GM18951 (cell line): ENCODE data around the gene CD40.
"Not testable (repeated sequence)": the region's sequence is repeated elsewhere in the genome, so short reads cannot be mapped to it uniquely, and the experiment has no call there.

Experiments used
- POLR2A ChIP-seq: IDR thresholded peaks from 4 replicates; pipeline ENCODE4 v1.6.1; 2011; ENCODE audit warnings: mild to moderate bottlenecking; ENCODE audit not compliant: insufficient read length, insufficient read depth; ENCODE audit errors: extremely low read depth
- in situ Hi-C: fragments of 300-500 bp; cut with MboI; formaldehyde crosslinking; loops from one replicate; pipeline ENCODE4 v1.12.0; 2022; ENCODE audit warnings: low sequenced_read_pairs, mixed read lengths, inconsistent platforms; ENCODE audit not compliant: unreplicated experiment

The CD40 gene

GRCh38 chr20:46088409-46089166 is 29.5 kb upstream of the CD40 start:
- in situ Hi-C loops: no loop called here
- TF ChIP-seq POLR2A: no peak

- in situ Hi-C loops: no loop called here
- no peak for TF ChIP-seq POLR2A
Measured at GRCh38 chr20:46089167-46089416, 29.0 kb upstream of the CD40 start.

DNA sequence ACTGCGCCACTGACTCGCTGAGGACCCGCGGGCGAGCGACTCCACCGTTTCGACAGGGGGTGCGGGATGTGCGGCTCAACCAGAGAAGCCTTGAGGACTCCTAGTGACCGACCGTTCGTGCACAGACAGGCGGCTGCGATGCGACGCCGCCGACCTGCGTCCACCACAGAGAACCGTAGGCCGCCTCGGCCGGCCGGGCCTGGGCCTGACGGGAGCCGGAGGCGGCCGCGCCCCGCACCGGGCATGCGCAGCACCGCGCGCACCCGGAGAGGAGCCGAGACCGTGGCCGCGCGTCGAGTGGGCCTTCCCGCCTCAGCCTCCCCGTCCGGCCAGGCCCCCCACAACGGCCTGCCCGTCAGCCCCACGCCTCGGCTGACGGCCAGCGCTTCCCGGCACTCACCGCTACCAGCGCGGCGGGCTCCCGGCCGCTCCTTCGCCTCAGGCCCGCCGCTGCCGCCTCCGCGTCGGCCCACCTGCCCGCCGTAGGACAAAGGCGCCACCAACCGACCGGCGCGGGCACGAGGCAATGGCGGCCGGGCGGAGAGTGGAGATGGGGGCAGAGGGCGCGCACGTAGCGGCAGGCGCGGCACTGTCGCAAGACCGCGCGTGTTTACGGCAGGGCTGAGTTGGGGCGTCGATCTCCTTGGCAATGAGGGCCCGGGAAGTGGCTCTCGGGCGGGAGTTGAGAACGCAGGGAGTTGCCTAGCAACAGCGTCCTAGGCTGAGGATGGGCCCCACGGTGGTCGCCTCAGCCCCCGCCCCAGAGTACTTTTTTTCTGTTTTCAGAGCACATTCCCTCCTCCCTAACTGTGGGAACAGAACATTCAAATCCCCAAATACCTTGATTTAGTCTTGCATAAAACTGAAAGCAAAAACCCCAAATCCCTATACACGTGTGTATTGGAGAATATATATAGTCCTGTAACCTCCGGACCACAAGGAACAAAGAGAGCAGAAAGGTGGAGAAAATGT is 28.4 kb upstream of the CD40 start, which contains the start of gene NCOA5:
TSS of gene NCOA5 (minus strand) at position 546 of the 972 bp plus-strand sequence. CDS start 10,538 bp downstream, outside the sequence.
- TF ChIP-seq POLR2A: peak; percentile 98
- in situ Hi-C loops: no loop called here

DNA sequence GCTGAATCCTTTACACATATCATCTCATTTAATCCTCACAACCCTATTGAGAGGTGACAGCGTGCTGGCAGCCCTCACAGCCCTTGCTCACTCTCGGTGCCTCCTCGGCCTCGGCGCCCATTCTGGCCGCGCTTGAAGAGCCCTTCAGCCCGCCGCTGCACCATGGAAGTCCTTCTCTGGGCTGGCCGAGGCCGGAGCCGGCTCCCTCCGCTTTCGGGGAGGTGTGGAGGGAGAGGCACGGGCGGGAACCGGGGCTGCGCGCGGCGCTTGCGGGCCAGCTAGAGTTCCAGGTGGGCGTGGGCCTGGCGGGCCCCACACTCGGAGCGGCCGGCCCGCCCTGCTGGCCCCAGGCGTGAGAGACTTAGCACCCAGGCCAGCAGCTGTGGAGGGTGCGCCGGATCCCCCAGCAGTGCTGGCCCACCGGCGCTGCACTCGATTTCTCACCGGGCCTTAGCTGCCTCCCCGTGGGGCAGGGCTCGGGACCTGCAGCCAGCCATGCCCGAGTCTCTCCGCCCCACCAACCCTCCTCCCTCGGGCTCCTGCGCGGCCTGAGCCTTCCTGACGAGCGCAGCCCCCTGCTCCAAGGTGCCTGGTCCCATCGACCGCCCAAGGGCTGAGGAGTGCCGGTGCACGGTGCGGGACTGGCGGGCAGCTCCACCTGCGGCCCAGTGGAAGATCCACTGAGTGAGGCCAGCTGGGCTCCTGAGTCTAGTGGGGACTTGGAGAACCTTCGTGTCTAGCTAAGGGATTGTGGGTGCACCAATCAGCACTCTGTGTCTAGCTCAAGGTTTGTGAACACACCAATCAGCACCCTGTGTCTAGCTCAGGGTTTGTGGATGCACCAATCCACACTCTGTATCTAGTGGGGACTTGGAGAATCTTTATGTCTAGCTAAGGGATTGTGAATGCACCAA is 26.2 kb upstream of the CD40 start:
- in situ Hi-C loops: not testable (repeated sequence)

DNA sequence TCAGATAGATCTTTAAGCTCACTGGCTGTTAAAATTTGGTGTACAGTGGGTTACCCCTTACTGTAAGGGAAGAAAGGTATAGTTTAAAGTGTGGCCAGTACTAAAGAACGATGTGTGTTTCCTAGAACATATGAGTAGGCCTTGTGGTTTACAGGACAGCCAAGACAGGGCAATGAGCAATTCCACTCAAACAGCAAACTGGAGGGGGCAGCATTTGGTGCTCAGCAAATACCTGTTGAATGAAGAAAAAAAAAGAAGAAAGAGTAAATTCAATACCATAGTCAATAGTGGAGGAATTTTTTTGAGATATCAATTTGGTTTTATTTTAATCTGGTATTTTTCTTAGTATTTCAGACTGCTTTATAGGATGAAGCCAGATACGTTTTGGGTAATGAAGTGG is 24.6 kb upstream of the CD40 start:
- TF ChIP-seq POLR2A: no peak
- in situ Hi-C loops: no loop called here

GRCh38 chr20:46099491-46100287 is 18.4 kb upstream of the CD40 start:
- no peak for TF ChIP-seq POLR2A
- in situ Hi-C loops: no loop called here

DNA sequence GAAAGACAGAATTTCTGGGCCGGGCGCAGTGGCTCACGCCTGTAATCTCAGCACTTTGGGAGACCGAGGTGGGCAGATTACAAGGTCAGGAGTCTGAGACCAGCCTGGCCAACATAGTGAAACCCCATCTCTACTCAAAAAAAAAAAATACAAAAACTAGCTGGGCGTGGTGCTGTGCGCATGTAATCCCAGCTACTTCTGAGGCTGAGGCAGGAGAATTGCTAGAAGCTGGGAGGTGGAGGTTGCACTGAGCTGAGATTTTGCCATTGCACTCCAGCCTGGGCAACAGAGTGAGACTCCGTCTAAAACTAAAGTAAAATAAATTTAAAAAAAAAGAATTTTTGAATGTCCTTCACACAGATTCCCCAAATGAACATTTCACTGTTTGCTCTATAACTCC is 17.7 kb upstream of the CD40 start:
- in situ Hi-C loops: not testable (repeated sequence)

DNA sequence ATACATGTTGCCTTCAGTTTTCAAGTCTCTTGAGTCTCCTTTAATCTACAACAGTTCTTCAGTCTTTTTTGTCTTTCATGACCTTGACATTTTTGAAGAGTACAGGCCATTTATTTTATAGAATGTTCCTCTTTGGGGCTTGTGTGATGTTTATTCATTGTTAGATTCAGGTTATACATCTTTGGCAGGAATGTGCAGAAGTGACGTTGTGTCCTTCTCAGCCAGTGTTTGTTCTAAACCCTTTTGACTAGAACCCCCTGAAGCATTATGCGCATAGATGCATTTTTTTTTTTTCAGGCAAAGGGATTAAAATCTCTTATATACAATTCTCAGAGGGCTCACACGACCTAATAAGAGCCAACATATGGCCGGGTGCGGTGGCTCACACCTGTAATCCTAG is 17.1 kb upstream of the CD40 start:
- in situ Hi-C loops: no loop called here
- no peak for TF ChIP-seq POLR2A

DNA sequence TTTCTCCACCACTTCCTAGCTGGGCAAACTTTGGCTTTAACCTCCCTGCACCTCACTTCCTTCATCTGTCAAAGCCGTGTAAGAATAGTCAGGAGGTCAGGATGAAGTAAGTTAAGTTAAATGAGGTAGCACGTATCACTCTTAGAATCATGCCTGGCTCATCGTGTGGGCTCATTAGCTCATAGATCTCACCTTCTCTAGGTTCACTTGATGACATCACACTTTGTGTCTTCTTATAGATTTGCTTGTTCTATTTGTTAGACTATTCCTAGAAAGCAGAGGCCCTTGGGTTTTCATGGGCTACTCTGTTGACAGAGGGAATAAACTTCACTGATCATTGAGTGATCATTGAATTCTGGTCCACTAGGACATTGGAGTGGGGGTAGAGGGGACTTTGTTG is 16.2 kb upstream of the CD40 start:
- in situ Hi-C loops: no loop called here
- TF ChIP-seq POLR2A: no peak

DNA sequence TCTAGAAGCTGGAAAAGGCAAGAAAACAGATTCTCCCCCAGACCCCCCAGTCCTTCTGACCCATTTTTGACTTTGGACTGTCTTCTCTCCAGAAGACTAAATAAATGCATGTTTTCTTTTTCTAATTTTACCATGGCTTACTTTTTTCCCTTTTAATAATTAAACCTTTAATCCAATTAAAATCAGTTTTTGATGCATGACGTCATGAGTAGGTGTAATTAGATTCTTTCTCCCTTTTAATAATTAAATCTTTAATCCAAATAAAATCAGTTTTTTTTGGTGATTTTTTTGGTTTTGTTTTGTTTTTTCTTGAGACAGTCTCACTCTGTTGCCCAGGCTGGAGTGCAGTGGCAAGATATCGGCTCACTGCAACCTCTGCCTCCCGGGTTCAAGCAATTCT is 15.2 kb upstream of the CD40 start:
- in situ Hi-C loops: no loop called here
- no peak for TF ChIP-seq POLR2A

DNA sequence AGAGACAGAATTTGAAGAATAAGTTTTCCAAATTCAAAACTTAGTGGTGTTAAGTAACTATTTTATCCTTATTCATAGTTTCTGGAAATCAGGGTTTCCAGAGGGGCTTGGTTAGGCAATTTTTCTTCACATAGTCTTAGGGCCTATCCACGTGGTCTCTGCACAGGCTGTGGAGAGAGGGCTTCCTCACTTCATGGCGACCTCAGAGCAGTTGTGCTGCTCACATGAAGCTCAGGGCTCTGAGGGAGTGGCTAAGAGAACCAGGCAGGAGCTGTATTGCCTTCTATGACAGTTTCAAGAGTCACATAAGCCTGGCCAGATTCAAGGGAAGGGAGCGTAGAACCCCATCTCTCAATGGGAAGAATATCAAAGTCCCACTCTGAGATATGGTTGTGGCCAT is 13.9 kb upstream of the CD40 start:
- in situ Hi-C loops: no loop called here

DNA sequence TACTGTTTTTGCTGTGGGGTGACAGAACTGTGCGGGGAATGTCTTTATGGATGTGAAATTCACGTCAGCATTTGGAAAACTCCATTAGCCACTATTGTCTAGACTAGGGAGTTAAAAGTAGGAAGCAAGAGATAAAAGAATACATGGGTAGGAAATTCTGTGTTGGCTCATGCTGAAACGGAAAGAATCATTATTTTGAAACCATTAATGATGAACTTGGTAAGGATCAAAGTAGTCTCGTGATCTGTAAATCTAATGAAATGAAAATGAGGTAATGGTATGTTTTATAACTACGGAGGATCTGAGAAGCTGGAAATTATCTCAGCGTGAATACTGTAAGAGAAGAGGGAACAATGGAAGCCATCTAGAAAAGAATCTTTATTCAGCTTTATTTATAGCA is 11.1 kb upstream of the CD40 start:
- no peak for TF ChIP-seq POLR2A
- in situ Hi-C loops: no loop called here

More for the DNA sequence above, 13.9 kb upstream of the CD40 start:
- no peak for TF ChIP-seq POLR2A
